Stomach smooth muscle (tissue), 2 donors: ENCODE measurements around the gene RIMBP3B.
"Not testable (repeated sequence)": the region's sequence is repeated elsewhere in the genome, so short reads cannot be mapped to it uniquely, and the experiment has no call there.

Experiments used
- H3K27ac ChIP-seq: one replicate; pipeline ENCODE4 v1.7.0; 2013; ENCODE audit warnings: mild to moderate bottlenecking, low read length, inconsistent platforms
- H3K27me3 ChIP-seq, 2 donors: one replicate each; pipeline ENCODE4 v1.7.0; 2013; ENCODE audit warnings: low read length in 2 of 2; ENCODE audit not compliant: insufficient read depth in 2 of 2, control insufficient read depth in 1 of 2
- H3K36me3 ChIP-seq, 2 donors: one replicate each; pipeline ENCODE4 v1.7.0; 2013; ENCODE audit warnings: low read length in 2 of 2; ENCODE audit not compliant: control insufficient read depth in 2 of 2, insufficient read depth in 2 of 2
- H3K4me1 ChIP-seq: one replicate; pipeline ENCODE4 v1.7.0; 2013; ENCODE audit warnings: low read length; ENCODE audit not compliant: control insufficient read depth, insufficient read depth
- H3K4me3 ChIP-seq, 2 donors: one replicate each; pipeline ENCODE4 v1.7.0; 2013; ENCODE audit warnings: low read length in 2 of 2
- H3K9ac ChIP-seq, 2 donors: one replicate each; pipeline ENCODE4 v1.7.0; 2013; ENCODE audit warnings: low read length in 2 of 2, mild to moderate bottlenecking in 1 of 2
- H3K9me3 ChIP-seq, 2 donors: one replicate each; pipeline ENCODE4 v1.7.0; 2013; ENCODE audit warnings: low read length in 2 of 2; ENCODE audit not compliant: control insufficient read depth in 2 of 2
- donor health status: healthy.
- donor health status: Pancreatic carcinoma.

Gene RIMBP3B

GRCh38 chr22:21383701-21384467, at the start of gene RIMBP3B:
TSS of gene RIMBP3B (plus strand) at chr22:21383751. CDS start at chr22:21383859, 108 bp downstream.
- not testable (repeated sequence) for H3K4me3 ChIP-seq, H3K4me1 ChIP-seq, H3K36me3 ChIP-seq, H3K9me3 ChIP-seq, H3K27ac ChIP-seq, H3K27me3 ChIP-seq, H3K9ac ChIP-seq

GRCh38 chr22:21357527-21357926, 26.0 kb upstream of the RIMBP3B start:
- not testable (repeated sequence) for H3K27ac ChIP-seq, H3K36me3 ChIP-seq, H3K27me3 ChIP-seq, H3K4me1 ChIP-seq, H3K4me3 ChIP-seq, H3K9ac ChIP-seq, H3K9me3 ChIP-seq

DNA sequence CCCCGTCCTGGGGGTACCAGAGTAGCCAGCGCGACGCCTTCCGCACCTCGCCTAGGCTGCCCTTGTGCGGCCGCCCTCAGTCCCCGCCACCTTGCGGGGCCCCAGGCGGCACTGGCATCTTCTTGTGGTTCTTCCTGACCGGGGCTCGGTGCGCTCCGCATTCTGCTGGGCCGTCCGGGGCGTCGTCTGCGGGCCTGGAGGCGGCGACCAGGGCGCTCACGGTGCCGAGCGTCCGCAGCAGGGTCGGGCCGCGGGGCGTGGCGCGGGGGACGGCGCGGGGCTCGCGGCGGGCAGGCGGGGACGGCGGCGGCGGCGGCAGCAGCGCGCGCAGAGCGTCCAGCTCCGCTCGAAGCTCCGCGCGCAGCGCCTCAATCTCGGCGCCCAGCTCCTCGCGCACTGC, 23.0 kb upstream of the RIMBP3B start:
- H3K9ac ChIP-seq, H3K27me3 ChIP-seq, H3K27ac ChIP-seq, H3K4me1 ChIP-seq, H3K4me3 ChIP-seq, H3K9me3 ChIP-seq, H3K36me3 ChIP-seq: not testable (repeated sequence)

- H3K27ac ChIP-seq, H3K27me3 ChIP-seq, H3K4me1 ChIP-seq, H3K9me3 ChIP-seq, H3K36me3 ChIP-seq, H3K9ac ChIP-seq, H3K4me3 ChIP-seq: not testable (repeated sequence)
Measured at GRCh38 chr22:21362473-21362872, 21.1 kb upstream of the RIMBP3B start.

DNA sequence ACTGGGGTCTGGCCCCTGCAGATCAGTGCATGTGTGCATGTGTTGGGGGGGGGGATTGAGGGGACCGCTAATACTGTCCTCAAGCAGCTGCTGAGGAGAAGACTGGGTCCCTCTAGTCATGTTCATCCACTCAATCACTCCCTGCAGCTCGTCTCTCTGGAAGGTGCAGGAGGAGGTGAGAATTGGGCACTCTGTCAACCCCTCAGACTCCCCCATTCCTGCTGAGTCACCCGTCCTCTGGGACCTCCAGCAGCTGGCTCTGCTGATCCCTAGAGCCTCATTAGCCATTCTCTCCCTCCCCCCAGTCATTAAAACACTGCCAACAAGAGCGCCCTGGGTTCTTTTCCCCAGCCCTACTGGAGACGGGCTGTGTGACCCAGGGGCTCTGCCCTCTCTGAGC, 20.5 kb upstream of the RIMBP3B start:
- not testable (repeated sequence) for H3K9ac ChIP-seq, H3K4me3 ChIP-seq, H3K9me3 ChIP-seq, H3K27ac ChIP-seq, H3K27me3 ChIP-seq, H3K36me3 ChIP-seq, H3K4me1 ChIP-seq

- not testable (repeated sequence) for H3K36me3 ChIP-seq, H3K27ac ChIP-seq, H3K4me3 ChIP-seq, H3K9ac ChIP-seq, H3K4me1 ChIP-seq, H3K27me3 ChIP-seq, H3K9me3 ChIP-seq
Measured at GRCh38 chr22:21363803-21364202, 19.7 kb upstream of the RIMBP3B start.

- H3K9me3 ChIP-seq, H3K4me1 ChIP-seq, H3K27ac ChIP-seq, H3K4me3 ChIP-seq, H3K27me3 ChIP-seq, H3K9ac ChIP-seq, H3K36me3 ChIP-seq: not testable (repeated sequence)
Measured at GRCh38 chr22:21364362-21364761, 19.2 kb upstream of the RIMBP3B start.

GRCh38 chr22:21365337-21365736, 18.2 kb upstream of the RIMBP3B start:
- H3K9me3 ChIP-seq, H3K4me1 ChIP-seq, H3K36me3 ChIP-seq, H3K9ac ChIP-seq, H3K27ac ChIP-seq, H3K27me3 ChIP-seq, H3K4me3 ChIP-seq: not testable (repeated sequence)

DNA sequence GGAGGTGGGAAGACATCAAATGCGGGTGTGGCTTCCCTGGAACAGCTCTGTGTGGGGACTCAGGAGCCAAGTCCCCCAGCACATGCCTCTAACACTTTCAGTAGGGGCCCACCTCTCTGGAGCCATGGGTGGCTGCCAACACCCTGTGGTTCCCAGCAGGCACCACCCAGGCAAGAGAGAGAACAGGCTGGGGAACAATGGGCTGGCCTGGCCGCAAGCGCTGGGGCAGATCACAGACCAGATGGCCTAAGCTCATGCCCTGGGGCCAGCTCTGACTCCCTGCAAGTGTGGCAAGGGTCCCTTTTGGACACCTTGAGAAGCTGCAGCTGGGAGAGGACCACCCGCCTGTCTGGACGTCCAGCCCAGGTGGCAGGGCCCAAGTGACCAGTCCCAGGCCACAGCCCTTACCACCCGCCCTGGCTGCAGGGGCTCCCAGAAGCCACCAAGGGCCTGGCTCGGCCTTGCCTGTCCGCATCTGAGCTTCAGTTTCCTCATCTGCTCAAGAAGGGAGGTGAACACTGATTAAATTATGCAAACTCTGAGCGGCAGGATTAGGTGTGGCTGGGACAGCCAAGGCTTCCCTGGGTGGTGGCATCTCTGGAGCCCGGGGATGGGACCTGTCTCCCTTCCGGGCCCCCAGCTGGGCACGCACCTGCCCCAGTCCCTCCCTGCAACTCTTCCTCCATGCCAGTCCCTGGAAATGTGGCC, 14.8 kb upstream of the RIMBP3B start:
- H3K36me3 ChIP-seq, H3K4me3 ChIP-seq, H3K9me3 ChIP-seq, H3K4me1 ChIP-seq, H3K9ac ChIP-seq, H3K27ac ChIP-seq, H3K27me3 ChIP-seq: not testable (repeated sequence)

GRCh38 chr22:21375880-21376279, 7.7 kb upstream of the RIMBP3B start:
- not testable (repeated sequence) for H3K27ac ChIP-seq, H3K9ac ChIP-seq, H3K9me3 ChIP-seq, H3K36me3 ChIP-seq, H3K27me3 ChIP-seq, H3K4me1 ChIP-seq, H3K4me3 ChIP-seq
